Thyroid gland (tissue), 4 donors: ENCODE data around the gene FOXL3. TPM values are rescaled to one million over a fixed set of nuclear protein-coding genes. Genes with fewer than 3 reads are reported as not detected.

Source experiments
- DNase-seq, 2 donors: peaks; one replicate each; pipeline ENCODE4 v3.0.0-alpha.2; 2019
- H3K27ac ChIP-seq, 3 donors: fragments of 200-600 bp; sonication (generic); 1 replicate in 2 of 3; 2 replicates in 1 of 3; pipeline ENCODE4 v1.5.1; 2016 to 2019; ENCODE audit warnings: mild to moderate bottlenecking in 1 of 3, moderate library complexity in 1 of 3
- H3K27me3 ChIP-seq: fragments of 200-600 bp; sonication (generic); one replicate; pipeline ENCODE4 v1.5.1; 2019
- H3K36me3 ChIP-seq, 2 donors: fragments of 200-600 bp; sonication (generic); one replicate each; pipeline ENCODE4 v1.5.1; 2016 to 2019
- H3K4me1 ChIP-seq, 2 donors: fragments of 200-600 bp; sonication (generic); one replicate each; pipeline ENCODE4 v1.5.1; 2017 to 2019
- H3K4me3 ChIP-seq, 3 donors: fragments of 200-600 bp; sonication (generic); replicated peaks in 1 of 3; 1 replicate in 2 of 3; 2 replicates in 1 of 3; pipeline ENCODE4 v1.5.1; 2016; ENCODE audit warnings: mild to moderate bottlenecking in 1 of 3
- H3K9me3 ChIP-seq: fragments of 200-600 bp; sonication (generic); one replicate; pipeline ENCODE4 v1.5.1; 2017
- POLR2A ChIP-seq, 2 donors: fragments of 450-650 bp; IDR thresholded peaks; one replicate each; pipeline ENCODE4 v1.6.1; 2017; ENCODE audit warnings: antibody characterized with exemption in 2 of 2, mild to moderate bottlenecking in 2 of 2, moderate library complexity in 1 of 2
- WGBS, 2 donors: methylation state at CpG; one replicate each; pipeline ENCODE4 v1.1.5; 2017; 5-methylcytosine and 5-hydroxymethylcytosine counted together
- intact Hi-C: fragments of 100-400 bp; cut with DNase I; formaldehyde crosslinking; loops from one replicate; pipeline ENCODE4 v1.15.1; 2023
- total RNA-seq, 4 donors: library from RNA; depleted of rRNA; stranded (reverse); fragments of >200 nt; gene quantifications; one replicate each; pipeline ENCODE4 v1.2.3, GENCODE V29; 2016
- TF ChIP-seq, protein P1 (sequence below), 6 experiments: fragments of 200-600 bp in 3 of 6; fragments of 450-650 bp in 3 of 6; sonication (generic) in 3 of 6; IDR thresholded peaks; one replicate each; pipeline ENCODE4 v1.5.1; 2016 to 2019; ENCODE audit warnings: antibody characterized with exemption in 6 of 6, mild to moderate bottlenecking in 2 of 6, inconsistent platforms in 1 of 6, moderate library complexity in 1 of 6

Gene FOXL3
- total RNA-seq, 4 donors from 2014 or later: not detected

DNA sequence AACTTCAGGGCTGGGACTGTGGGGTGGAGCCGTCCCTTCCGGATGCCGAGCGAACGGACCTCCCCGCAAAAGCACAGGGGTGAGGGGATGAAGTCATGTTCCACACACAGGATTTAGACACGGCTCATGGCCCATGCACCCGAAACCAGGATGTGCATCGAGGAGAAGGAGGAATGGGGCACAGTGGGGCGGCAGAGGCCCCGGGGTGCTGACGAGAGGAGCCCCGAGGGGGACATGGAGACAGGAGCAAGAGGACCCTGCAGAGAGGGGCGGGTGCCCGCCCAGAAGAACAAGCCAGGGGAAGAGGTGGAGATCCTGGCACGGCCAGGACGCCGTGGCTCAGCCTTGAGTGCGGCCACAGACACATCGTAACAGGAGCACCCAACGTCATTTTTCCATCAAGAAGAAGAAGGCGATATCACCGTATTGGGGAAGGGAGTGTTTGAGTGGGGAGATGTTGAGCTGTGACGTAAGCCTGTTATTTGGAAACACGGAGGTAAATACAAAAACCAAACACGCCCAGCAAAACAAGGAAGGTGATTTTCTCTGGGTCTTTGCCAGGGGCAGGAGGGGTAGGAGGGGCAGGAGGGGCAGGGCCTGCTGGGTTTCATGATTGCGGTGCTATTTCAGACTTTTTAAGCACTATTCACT is 25.3 kb upstream of the FOXL3 start:
- no peaks in the 10 kb centered on the region for H3K27me3 ChIP-seq
- no peak for TF ChIP-seq POLR2A (IDR thresholded peaks at IDR 0.05)
- TF ChIP-seq, protein P1, sequence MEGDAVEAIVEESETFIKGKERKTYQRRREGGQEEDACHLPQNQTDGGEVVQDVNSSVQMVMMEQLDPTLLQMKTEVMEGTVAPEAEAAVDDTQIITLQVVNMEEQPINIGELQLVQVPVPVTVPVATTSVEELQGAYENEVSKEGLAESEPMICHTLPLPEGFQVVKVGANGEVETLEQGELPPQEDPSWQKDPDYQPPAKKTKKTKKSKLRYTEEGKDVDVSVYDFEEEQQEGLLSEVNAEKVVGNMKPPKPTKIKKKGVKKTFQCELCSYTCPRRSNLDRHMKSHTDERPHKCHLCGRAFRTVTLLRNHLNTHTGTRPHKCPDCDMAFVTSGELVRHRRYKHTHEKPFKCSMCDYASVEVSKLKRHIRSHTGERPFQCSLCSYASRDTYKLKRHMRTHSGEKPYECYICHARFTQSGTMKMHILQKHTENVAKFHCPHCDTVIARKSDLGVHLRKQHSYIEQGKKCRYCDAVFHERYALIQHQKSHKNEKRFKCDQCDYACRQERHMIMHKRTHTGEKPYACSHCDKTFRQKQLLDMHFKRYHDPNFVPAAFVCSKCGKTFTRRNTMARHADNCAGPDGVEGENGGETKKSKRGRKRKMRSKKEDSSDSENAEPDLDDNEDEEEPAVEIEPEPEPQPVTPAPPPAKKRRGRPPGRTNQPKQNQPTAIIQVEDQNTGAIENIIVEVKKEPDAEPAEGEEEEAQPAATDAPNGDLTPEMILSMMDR (IDR thresholded peaks at IDR 0.05): no peak
- intact Hi-C loops: no loop called here
- no peak overlapping the region for H3K4me3 ChIP-seq
- H3K9me3 ChIP-seq: no peaks in the 10 kb centered on the region
- H3K27ac ChIP-seq: no peak overlapping the region
- peaks cover 13 to 15% of the 10 kb centered on the region in 2 donors for H3K36me3 ChIP-seq
- no peak for DNase-seq
- no peaks in the 10 kb centered on the region for H3K4me1 ChIP-seq
- WGBS, 2 donors: 74 to 82% methylated on average over 27 of the region's 27 CpGs

DNA sequence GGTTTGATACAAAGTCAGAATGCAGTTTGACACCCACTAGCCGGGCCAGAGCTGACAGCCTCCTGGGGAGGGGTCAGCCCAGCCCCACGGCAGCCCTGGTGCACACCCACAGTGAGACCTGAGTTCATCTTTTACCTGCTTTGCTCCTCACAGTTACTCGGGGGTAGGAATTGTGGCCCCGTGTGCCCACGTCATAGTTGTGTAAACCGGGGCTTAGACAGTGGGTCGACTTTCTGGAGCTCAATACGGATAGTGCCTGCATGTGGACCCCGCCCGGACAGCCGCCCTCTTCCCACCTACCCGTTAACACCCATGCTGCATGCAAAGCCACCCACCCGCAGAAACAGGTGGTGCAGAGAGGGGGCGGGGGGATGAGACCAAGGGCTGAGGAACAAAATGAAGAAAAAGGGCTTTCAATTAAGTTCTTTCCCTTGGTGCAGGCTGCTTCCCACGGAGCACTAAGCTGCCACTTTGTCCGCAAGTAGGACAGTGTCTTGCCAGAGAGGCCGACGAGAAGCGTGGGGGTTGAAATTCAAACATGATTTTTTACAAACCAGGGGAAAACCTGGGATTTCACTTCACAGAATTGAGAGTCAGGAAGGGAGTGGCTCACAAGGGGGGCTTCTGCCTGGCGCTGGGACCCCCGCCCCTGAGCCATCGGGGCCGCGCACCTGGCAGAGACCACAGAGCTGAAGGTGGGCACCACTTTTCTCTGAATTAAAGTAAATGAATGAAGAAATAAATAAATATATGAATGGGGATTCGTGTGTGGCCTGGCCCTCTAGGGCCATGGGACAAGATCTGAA is 24.6 kb upstream of the FOXL3 start:
- Histone ChIP-seq H3K36me3 (peaks cover 6 to 8% of the 10 kb centered on the region in 2 donors), H3K27ac (no peak overlapping the region), H3K4me3 (no peak overlapping the region), H3K9me3 (no peaks in the 10 kb centered on the region), H3K4me1 (no peaks in the 10 kb centered on the region), H3K27me3 (no peaks in the 10 kb centered on the region)
- no peak for DNase-seq
- TF ChIP-seq, protein P1 (IDR thresholded peaks at IDR 0.05): no peak
- TF ChIP-seq POLR2A (IDR thresholded peaks at IDR 0.05): no peak
- 76 to 78% methylated on average over 18 to 25 of the region's 25 CpGs for WGBS, 2 donors
- intact Hi-C loops: no loop called here

DNA sequence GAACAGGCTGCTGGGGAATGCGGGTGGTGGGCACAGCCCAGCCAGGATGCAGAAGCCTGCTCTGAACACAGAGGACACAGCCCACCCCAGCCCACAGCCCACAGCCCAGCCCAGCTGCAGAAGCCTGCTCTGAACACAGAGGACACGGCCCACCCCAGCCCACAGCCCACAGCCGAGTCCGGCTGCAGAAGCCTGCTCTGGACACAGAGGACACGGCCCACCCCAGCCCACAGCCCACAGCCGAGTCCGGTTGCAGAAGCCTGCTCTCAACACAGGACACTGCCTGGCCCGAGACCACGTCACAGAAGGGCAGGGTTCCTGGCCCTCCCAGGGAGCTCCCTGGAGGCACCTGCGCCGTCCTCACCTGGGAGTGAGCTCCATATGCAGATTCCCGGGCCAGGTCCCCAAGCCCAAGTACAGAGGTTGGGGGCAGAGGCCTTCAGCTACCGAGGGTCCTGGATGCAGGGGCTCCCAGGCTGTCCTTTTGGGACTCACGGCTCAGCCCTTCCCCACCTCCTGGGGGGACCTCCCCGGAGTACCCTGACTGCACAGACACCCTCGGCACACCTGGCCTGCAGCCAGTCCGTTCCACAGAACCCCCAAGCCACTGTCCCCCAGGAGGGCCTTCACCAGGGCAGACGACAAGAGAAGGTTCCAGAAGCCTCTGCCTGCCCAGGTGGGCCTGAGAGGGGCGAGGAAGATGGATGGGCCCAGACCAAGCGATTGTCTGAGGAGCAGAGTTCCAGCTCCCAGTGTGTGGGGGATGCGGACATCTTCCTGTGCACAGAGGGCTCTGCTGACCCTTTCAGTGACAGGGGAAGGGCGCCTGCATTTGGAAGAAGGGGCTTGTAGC is 23.7 kb upstream of the FOXL3 start:
- DNase-seq: no peak
- Histone ChIP-seq H3K9me3 (no peaks in the 10 kb centered on the region), H3K4me1 (no peaks in the 10 kb centered on the region), H3K36me3 (no peaks in the 10 kb centered on the region), H3K4me3 (no peak overlapping the region), H3K27ac (no peak overlapping the region), H3K27me3 (no peaks in the 10 kb centered on the region)
- 69 to 87% methylated on average over 5 to 13 of the region's 22 CpGs for WGBS, 2 donors
- no peak for TF ChIP-seq POLR2A (IDR thresholded peaks at IDR 0.05)
- intact Hi-C loops: no loop called here

DNA sequence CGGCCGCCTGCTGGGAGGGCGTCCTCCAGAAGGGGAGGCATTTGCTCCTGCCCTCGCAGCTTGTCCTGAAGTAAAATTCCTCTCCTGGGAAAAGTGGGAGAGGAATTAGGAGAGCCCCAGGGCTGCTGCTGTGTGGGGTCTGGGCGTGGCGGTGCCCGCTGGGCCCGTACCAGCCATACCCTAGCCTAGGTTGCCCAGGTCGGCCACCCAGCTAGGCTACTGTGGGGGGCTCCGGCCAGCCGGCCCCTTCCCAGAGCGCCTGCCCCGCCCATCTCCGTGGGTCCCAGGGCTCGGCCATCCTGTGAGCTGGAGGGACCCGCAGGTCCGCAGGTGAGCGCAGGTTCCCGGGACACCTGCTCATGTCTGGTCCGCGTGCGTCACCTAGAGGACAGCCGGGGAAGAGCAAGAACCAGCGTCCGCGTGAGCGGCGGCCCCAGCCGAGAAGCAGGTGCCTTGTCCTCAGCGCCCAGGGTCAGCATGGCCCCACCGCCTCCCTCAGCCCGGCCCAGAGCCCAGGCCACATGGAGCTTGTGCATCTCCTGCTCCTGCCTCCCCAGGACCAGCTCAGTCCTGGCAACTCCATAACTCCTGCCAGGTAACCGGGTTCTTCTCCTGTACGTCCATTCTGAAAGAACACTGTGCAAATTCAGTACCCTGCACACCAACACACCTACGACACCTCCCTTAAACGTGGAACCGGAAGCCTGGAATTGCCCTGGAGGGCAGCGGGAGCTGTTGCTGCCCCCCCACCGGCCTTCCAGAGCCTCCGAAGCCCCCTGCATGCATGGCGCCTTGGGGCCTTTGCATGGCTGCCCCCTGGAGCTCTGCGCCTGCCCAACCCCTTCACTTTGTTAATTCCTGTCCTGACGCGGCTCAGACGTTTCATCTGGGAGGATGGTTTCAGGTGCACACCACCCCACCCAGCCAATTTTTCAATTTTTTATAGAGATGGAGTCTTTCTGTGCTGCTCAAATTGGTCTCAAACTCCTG is 22.8 kb upstream of the FOXL3 start:
- Histone ChIP-seq H3K4me3 (no peak overlapping the region), H3K4me1 (no peaks in the 10 kb centered on the region), H3K27ac (no peak overlapping the region), H3K36me3 (no peaks in the 10 kb centered on the region), H3K9me3 (no peaks in the 10 kb centered on the region), H3K27me3 (no peaks in the 10 kb centered on the region)
- DNase-seq: peak; percentile 38 to 53
- intact Hi-C loops: no loop called here
- TF ChIP-seq POLR2A (IDR thresholded peaks at IDR 0.05): no peak
- TF ChIP-seq, protein P1 (IDR thresholded peaks at IDR 0.05): peak in 4 of 6 experiments; percentile 22 to 47 (median 38)
- WGBS, 2 donors: 80 to 88% methylated on average over 21 to 26 of the region's 45 CpGs
